Measurements from ENCODE around the gene GNB3.
A peak's percentile ranks its signal among the peaks of the same experiment; 100 is the strongest.

DNA sequence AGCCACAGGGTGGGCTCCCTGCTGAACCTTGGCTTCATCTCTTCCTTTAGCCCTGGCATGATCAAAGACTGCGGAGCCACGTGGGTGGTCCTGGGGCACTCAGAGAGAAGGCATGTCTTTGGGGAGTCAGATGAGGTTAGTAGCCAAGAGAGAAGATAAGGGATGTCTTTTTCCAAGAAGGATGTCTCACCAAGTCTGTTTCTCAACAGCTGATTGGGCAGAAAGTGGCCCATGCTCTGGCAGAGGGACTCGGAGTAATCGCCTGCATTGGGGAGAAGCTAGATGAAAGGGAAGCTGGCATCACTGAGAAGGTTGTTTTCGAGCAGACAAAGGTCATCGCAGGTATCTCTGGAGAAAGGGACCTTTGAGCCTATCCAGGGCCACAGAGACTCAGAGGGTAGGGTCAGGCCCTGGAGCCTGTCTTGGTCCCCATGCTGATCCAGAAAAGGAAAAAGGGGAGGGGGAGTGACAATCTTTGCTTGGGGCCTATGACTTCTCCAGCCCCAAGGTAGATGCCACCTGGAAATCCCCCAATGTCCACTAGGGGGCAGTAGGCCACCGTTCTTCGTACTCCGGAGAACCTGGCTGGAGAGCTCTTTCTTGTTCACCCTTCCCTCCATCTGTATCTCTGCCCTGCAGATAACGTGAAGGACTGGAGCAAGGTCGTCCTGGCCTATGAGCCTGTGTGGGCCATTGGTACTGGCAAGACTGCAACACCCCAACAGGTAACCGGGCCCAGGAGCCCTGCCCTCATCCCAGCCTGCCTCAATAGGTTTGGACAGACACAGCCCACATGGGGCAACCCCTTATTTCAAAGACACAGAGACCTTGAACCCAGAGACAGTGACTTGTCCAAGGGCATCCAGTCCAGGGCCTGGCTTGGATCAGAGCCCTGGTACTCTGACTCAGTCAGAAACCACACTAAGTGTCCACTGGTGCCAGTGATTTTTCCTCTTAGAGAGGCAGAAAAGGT lies 28.6 kb downstream of the GNB3 start:
- TF ChIP-seq, protein P1, sequence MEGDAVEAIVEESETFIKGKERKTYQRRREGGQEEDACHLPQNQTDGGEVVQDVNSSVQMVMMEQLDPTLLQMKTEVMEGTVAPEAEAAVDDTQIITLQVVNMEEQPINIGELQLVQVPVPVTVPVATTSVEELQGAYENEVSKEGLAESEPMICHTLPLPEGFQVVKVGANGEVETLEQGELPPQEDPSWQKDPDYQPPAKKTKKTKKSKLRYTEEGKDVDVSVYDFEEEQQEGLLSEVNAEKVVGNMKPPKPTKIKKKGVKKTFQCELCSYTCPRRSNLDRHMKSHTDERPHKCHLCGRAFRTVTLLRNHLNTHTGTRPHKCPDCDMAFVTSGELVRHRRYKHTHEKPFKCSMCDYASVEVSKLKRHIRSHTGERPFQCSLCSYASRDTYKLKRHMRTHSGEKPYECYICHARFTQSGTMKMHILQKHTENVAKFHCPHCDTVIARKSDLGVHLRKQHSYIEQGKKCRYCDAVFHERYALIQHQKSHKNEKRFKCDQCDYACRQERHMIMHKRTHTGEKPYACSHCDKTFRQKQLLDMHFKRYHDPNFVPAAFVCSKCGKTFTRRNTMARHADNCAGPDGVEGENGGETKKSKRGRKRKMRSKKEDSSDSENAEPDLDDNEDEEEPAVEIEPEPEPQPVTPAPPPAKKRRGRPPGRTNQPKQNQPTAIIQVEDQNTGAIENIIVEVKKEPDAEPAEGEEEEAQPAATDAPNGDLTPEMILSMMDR (IDR thresholded peaks at IDR 0.05), result peak in 1 of 3 donors; percentile 82
- TF ChIP-seq POLR2A (IDR thresholded peaks at IDR 0.05), result no peak

Measured in lower leg skin (tissue), 3 donors.